Smooth muscle cell (in vitro differentiated cells): ENCODE data around the gene PI4KA. TPM values are rescaled to one million over a fixed set of nuclear protein-coding genes. Genes with fewer than 3 reads are reported as not detected.

Experiments used
- DNase-seq: peaks from one replicate; lab custom pipeline; 2025; ENCODE audit not compliant: unreplicated experiment; lab: John Stamatoyannopoulos, UW
- H2AFZ ChIP-seq: fragments of 200-600 bp; sonication (generic); 2 replicates; pipeline ENCODE4 v1.6.0; 2016; ENCODE audit warnings: antibody characterized with exemption, low read depth, mild to moderate bottlenecking
- H3F3A ChIP-seq: fragments of 200-600 bp; sonication (generic); 2 replicates; pipeline ENCODE4 v1.6.0; 2017; ENCODE audit warnings: antibody characterized with exemption, low read depth
- H3K27ac ChIP-seq: fragments of 200-600 bp; sonication (generic); 2 replicates; pipeline ENCODE4 v1.5.1; 2016; ENCODE audit warnings: low read depth, mild to moderate bottlenecking
- H3K27me3 ChIP-seq: fragments of 200-600 bp; sonication (generic); 2 replicates; pipeline ENCODE4 v1.6.1; 2016; ENCODE audit warnings: low read depth, mild to moderate bottlenecking
- H3K36me3 ChIP-seq: fragments of 200-600 bp; sonication (generic); 2 replicates; pipeline ENCODE4 v1.5.1; 2016; ENCODE audit warnings: low read depth
- H3K4me1 ChIP-seq: fragments of 200-600 bp; sonication (generic); 2 replicates; pipeline ENCODE4 v1.5.1; 2016; ENCODE audit warnings: low read depth
- H3K4me2 ChIP-seq: fragments of 200-600 bp; sonication (generic); 2 replicates; pipeline ENCODE4 v1.6.0; 2016; ENCODE audit warnings: mild to moderate bottlenecking
- H3K4me3 ChIP-seq: fragments of 200-600 bp; sonication (generic); 2 replicates; pipeline ENCODE4 v1.5.1; 2016; ENCODE audit warnings: mild to moderate bottlenecking
- H3K79me2 ChIP-seq: fragments of 200-600 bp; sonication (generic); 2 replicates; pipeline ENCODE4 v1.6.0; 2016; ENCODE audit warnings: low read depth, mild to moderate bottlenecking
- H3K9ac ChIP-seq: fragments of 200-600 bp; sonication (generic); 2 replicates; pipeline ENCODE4 v1.6.0; 2016; ENCODE audit warnings: low read depth
- H3K9me3 ChIP-seq: fragments of 200-600 bp; sonication (generic); replicated peaks from 2 replicates; pipeline ENCODE4 v1.5.1; 2016; ENCODE audit warnings: low read depth
- H4K20me1 ChIP-seq: fragments of 200-600 bp; sonication (generic); 2 replicates; pipeline ENCODE4 v1.6.0; 2016; ENCODE audit warnings: low read depth
- CTCF ChIP-seq: fragments of 200-600 bp; sonication (generic); IDR thresholded peaks from 2 replicates; pipeline ENCODE4 v1.5.1; 2017; ENCODE audit warnings: borderline replicate concordance, mild to moderate bottlenecking, antibody characterized with exemption; ENCODE audit not compliant: insufficient read depth, poor library complexity, severe bottlenecking
- WGBS: methylation state at CpG from one replicate; pipeline ENCODE4 v1.1.7; 2016; ENCODE audit warnings: low lambda C conversion rate; 5-methylcytosine and 5-hydroxymethylcytosine counted together
- polyA plus RNA-seq: library from polyadenylated mRNA; unstranded; fragments of >200 nt; fragmentation: Nextera tagmentation; extraction: Ambion mirVana; gene quantifications from 2 replicates; pipeline ENCODE4 v1.2.1, GENCODE V29; 2016
- total RNA-seq: library from RNA; depleted of rRNA; stranded (reverse); fragments of >200 nt; gene quantifications from 2 replicates; pipeline ENCODE4 v1.2.3, GENCODE V29; 2014

PI4KA gene
- total and polyA plus RNA-seq, 2 experiments from 2014 or later = 23.5 to 33.2 TPM

GRCh38 chr22:20792966-20793728, 65.5 kb downstream of the PI4KA start:
- H3K4me2 ChIP-seq = no peak overlapping the region
- no peaks in the 10 kb centered on the region for H3K36me3 ChIP-seq
- no peaks in the 10 kb centered on the region for H3K27me3 ChIP-seq
- no peak for TF ChIP-seq CTCF
- H3K9me3 ChIP-seq = no peaks in the 10 kb centered on the region
- DNase-seq = no peak
- H3F3A ChIP-seq = no peaks in the 10 kb centered on the region
- 91% methylated on average over 3 of the region's 3 CpGs for WGBS
- no peaks in the 10 kb centered on the region for H4K20me1 ChIP-seq
- no peaks in the 10 kb centered on the region for H3K4me1 ChIP-seq
- no peak overlapping the region for H3K4me3 ChIP-seq
- H3K79me2 ChIP-seq = no peaks in the 10 kb centered on the region
- H2AFZ ChIP-seq = no peak overlapping the region
- no peak overlapping the region for H3K9ac ChIP-seq
- H3K27ac ChIP-seq = no peak overlapping the region

GRCh38 chr22:20792221-20792965, 66.2 kb downstream of the PI4KA start:
- no peak overlapping the region for H3K4me3 ChIP-seq

GRCh38 chr22:20788627-20789344, 69.8 kb downstream of the PI4KA start:
- Histone ChIP-seq H2AFZ (no peak overlapping the region), H3K27ac (no peak overlapping the region), H3K36me3 (no peaks in the 10 kb centered on the region), H3K4me2 (no peak overlapping the region), H3K9ac (no peak overlapping the region), H4K20me1 (no peaks in the 10 kb centered on the region), H3K9me3 (no peaks in the 10 kb centered on the region), H3K79me2 (no peaks in the 10 kb centered on the region), H3K4me3 (no peak overlapping the region), H3K4me1 (no peaks in the 10 kb centered on the region), H3F3A (no peaks in the 10 kb centered on the region), H3K27me3 (no peaks in the 10 kb centered on the region)
- no peak for TF ChIP-seq CTCF
- DNase-seq = no peak
- 98% methylated on average over 5 of the region's 5 CpGs for WGBS

More at GRCh38 chr22:20792221-20792965, 66.2 kb downstream of the PI4KA start:
- no peak for DNase-seq
- no peaks in the 10 kb centered on the region for H3F3A ChIP-seq
- H3K4me1 ChIP-seq = no peaks in the 10 kb centered on the region
- WGBS = 99% methylated on average over 12 of the region's 12 CpGs
- no peaks in the 10 kb centered on the region for H3K27me3 ChIP-seq
- H3K9me3 ChIP-seq = no peaks in the 10 kb centered on the region
- no peaks in the 10 kb centered on the region for H3K36me3 ChIP-seq
- H3K79me2 ChIP-seq = no peaks in the 10 kb centered on the region
- TF ChIP-seq CTCF = no peak
- H3K27ac ChIP-seq = no peak overlapping the region
- H3K9ac ChIP-seq = no peak overlapping the region
- no peak overlapping the region for H2AFZ ChIP-seq
- H3K4me2 ChIP-seq = no peak overlapping the region
- no peaks in the 10 kb centered on the region for H4K20me1 ChIP-seq
